ENCODE data around the gene THRSP. TPM values are rescaled to one million over a fixed set of nuclear protein-coding genes. Genes with fewer than 3 reads are reported as not detected.

THRSP gene
- total RNA-seq, 1 experiment from 2014 or later: not detected

DNA sequence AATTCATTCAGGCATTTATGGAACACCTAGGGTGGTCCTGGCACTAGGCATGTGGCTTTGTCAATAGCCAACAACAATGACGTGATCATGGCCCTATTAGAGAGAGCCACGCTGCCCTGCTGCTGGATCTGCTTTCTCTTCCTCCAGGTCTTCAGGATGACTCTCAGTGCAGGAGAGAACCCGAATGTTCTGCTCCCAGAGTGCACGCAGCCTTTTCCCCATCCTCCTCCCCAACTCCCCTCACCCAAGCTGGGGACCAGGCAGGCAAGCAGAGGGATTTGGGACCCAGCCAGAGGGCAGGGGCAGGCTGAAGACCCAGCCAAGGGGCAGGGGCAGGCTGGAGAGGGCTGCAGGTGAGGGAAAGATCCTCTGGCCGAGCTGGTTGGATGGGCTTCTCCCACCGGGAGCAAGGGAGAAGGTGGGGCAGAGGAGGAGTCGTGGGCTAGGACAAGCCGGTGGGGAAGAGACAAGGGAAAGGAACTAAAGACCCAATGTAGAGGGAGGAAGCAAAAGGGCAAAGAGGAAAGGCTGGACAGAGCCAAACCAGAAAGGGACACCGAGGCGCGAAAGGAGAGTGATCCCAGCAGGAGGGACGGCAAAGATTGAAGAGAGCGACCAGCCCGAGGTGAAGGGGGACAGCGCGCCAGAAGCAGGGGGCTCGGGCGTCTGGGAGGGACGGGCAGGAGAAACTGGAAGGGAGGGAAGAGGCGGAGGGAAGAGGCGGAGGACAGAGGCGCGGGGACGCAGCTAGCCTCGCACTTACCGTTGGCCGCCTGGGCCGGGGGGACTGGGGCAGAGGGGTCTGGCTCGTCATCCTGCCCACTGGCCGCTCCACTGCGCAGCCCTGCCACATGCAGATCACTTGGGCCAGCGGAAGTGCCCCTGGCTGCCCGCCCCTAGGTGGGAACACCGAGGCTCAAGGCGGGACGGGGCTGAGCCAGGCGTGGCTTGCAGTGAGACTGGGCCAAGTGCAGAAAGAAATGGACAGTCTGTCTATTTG lies 41.0 kb upstream of the THRSP start, which contains the start of gene KCTD14 (continued):
- TF ChIP-seq, protein P1, sequence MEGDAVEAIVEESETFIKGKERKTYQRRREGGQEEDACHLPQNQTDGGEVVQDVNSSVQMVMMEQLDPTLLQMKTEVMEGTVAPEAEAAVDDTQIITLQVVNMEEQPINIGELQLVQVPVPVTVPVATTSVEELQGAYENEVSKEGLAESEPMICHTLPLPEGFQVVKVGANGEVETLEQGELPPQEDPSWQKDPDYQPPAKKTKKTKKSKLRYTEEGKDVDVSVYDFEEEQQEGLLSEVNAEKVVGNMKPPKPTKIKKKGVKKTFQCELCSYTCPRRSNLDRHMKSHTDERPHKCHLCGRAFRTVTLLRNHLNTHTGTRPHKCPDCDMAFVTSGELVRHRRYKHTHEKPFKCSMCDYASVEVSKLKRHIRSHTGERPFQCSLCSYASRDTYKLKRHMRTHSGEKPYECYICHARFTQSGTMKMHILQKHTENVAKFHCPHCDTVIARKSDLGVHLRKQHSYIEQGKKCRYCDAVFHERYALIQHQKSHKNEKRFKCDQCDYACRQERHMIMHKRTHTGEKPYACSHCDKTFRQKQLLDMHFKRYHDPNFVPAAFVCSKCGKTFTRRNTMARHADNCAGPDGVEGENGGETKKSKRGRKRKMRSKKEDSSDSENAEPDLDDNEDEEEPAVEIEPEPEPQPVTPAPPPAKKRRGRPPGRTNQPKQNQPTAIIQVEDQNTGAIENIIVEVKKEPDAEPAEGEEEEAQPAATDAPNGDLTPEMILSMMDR (IDR thresholded peaks at IDR 0.05 in 2 of 3, conservative IDR thresholded peaks at IDR 0.05 in 1 of 3; ENCODE audit: borderline replicate concordance in 1 of 3, insufficient read depth in 1 of 3, low read depth in 2 of 3, low read length in 2 of 3): no peak
- TF ChIP-seq FOSL1 (IDR thresholded peaks at IDR 0.05; ENCODE audit: low read depth) (no peak), CEBPB (IDR thresholded peaks at IDR 0.05; ENCODE audit: low read depth) (no peak), RAD21 (IDR thresholded peaks at IDR 0.05; ENCODE audit: low read depth) (no peak), POLR2A (IDR thresholded peaks at IDR 0.05; ENCODE audit: borderline replicate concordance, extremely low read depth, insufficient read depth, insufficient read length) (peak; percentile 81)
- TF ChIP-seq, protein P2, sequence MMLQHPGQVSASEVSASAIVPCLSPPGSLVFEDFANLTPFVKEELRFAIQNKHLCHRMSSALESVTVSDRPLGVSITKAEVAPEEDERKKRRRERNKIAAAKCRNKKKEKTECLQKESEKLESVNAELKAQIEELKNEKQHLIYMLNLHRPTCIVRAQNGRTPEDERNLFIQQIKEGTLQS (IDR thresholded peaks at IDR 0.05): no peak
- TF ChIP-seq, protein P3, sequence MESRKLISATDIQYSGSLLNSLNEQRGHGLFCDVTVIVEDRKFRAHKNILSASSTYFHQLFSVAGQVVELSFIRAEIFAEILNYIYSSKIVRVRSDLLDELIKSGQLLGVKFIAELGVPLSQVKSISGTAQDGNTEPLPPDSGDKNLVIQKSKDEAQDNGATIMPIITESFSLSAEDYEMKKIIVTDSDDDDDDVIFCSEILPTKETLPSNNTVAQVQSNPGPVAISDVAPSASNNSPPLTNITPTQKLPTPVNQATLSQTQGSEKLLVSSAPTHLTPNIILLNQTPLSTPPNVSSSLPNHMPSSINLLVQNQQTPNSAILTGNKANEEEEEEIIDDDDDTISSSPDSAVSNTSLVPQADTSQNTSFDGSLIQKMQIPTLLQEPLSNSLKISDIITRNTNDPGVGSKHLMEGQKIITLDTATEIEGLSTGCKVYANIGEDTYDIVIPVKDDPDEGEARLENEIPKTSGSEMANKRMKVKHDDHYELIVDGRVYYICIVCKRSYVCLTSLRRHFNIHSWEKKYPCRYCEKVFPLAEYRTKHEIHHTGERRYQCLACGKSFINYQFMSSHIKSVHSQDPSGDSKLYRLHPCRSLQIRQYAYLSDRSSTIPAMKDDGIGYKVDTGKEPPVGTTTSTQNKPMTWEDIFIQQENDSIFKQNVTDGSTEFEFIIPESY (IDR thresholded peaks at IDR 0.05; ENCODE audit: extremely low read depth, insufficient replicate concordance, low read length): no peak

DNA sequence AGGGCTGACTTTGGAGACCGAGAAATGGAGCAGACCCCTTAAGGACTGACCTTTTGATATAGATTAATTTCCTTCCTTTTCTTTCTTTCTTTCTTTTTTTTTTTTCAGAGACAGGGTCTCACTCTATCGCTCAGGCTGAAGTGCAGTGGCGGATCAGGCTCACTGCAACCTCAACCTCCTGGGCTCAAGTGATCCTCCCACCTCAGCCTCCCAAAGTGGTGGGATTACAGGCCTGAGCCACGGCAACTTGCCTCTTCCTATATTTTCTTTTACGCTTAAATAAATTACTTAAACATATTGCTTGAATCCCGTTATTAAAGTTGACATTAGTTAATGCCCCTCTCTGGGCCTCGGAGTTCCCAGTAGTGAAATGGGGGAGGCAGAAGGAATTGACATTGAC lies 40.2 kb upstream of the THRSP start:
- Histone ChIP-seq H3K36me3 (ENCODE audit: control insufficient read depth in 1 of 2, insufficient read depth in 2 of 2, low read length in 2 of 2) (no peaks in the 10 kb centered on the region), H3K9me3 (ENCODE audit: control insufficient read depth in 1 of 2, insufficient read depth in 1 of 2, low read depth in 1 of 2, low read length in 2 of 2) (no peaks in the 10 kb centered on the region), H3K4me1 (ENCODE audit: control insufficient read depth in 1 of 2, insufficient read depth in 2 of 2, low read length in 2 of 2) (peaks cover 26 to 54% of the 10 kb centered on the region in 2 experiments), H3K79me2 (ENCODE audit: insufficient read depth, low read length) (peaks cover 18% of the 10 kb centered on the region), H3K27ac (ENCODE audit: low read depth, low read length) (peak overlapping the region; percentile 54; the same call in 1 of the 2 replicates), H3K27me3 (ENCODE audit: insufficient read depth, low read length) (no peaks in the 10 kb centered on the region), H4K20me1 (ENCODE audit: insufficient read depth) (no peaks in the 10 kb centered on the region), H3K4me2 (ENCODE audit: low read length) (peak overlapping the region; percentile 99), H3K9me2 (ENCODE audit: insufficient read depth) (no peaks in the 10 kb centered on the region), H2AFZ (ENCODE audit: low read depth, low read length, poor library complexity, severe bottlenecking) (peak overlapping the region; percentile 56), H3K4me3 (replicated peaks in 1 of 2; ENCODE audit: low read depth in 1 of 2, low read length in 2 of 2) (peak overlapping the region; percentile 74 to 76), H3K9ac (ENCODE audit: low read length) (peak overlapping the region; percentile 78)
- ChIA-PET RAD21 (ENCODE audit: low non-redundant PET in 1 of 2, low total read pairs in 2 of 2, uncharacterized antibody in 2 of 2, unreplicated experiment in 2 of 2) (no interaction called here), POLR2A (no interaction called here), CTCF (no interaction called here)
- intact Hi-C loops (cut with micrococcal nuclease): no loop called here
- DNase-seq (ENCODE audit: low read depth, low spot score) (no peak), ATAC-seq (peak; percentile 59)
- TF ChIP-seq CBX3 (IDR thresholded peaks at IDR 0.05; ENCODE audit: low read depth) (0 out of 2 replicates have a peak, but pooled peaks have one; percentile 14), RAD21 (IDR thresholded peaks at IDR 0.05; ENCODE audit: low read depth) (no peak), EGR1 (IDR thresholded peaks at IDR 0.05; ENCODE audit: low read depth) (no peak)
- TF ChIP-seq, protein P1 (IDR thresholded peaks at IDR 0.05 in 2 of 3, conservative IDR thresholded peaks at IDR 0.05 in 1 of 3; ENCODE audit: borderline replicate concordance in 1 of 3, insufficient read depth in 1 of 3, low read depth in 2 of 3, low read length in 2 of 3): peak in 2 of 3 experiments; percentile 10 to 19; a peak in 1 of 6 replicates
- BruUV-seq (replicated peaks): no TSS peak
